ENCODE results near the gene CACNA1G. TPM values are rescaled to one million over a fixed set of nuclear protein-coding genes. Genes with fewer than 3 reads are reported as not detected.

CACNA1G gene
- total RNA-seq, 1 experiment from 2014 or later, result 0.04 TPM

DNA sequence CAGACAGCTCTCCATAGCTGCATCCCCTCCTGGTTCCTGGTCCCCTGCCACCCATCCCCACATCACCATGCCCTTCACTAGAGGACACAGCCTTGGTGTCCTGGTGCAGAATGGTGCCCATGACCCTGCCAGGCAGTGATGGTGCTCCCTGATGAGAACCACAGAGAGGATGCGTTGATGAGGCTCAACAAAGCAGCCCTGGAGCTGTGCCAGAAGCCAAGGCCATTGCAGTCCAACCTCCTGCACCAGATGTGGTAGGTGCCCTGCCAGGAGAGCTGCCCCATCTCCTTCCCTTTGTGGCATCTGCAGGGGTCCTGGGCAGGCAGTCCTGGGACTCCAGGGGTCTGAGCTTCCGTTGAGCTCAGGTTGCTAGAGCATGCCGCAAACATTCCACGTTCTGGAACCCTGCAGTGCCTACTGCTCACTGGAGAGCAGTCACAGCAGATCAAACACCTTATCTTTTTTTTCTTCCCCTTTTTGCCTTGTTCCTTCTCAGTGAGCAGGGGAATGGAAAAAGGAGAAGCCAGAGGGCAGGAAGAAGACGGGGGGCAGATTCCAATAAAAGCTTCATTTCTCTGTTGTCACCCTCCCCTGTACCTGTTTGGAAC, 33.3 kb upstream of the CACNA1G start:
- ChIA-PET CTCF (interaction anchor here (0.7 kb wide), 1 partner anchor 313 kb away, joined by 3 read pairs; no protein-coding TSS in a partner anchor), POLR2A (ENCODE audit: unreplicated experiment) (no interaction called here)
- intact Hi-C loops (cut with micrococcal nuclease), result no loop called here
- Histone ChIP-seq H3K9ac (ENCODE audit: low read length) (no peak overlapping the region), H3K36me3 (ENCODE audit: low read depth, low read length) (no peaks in the 10 kb centered on the region), H3K27ac (ENCODE audit: low read length) (no peak overlapping the region), H3K79me2 (ENCODE audit: low read length) (no peaks in the 10 kb centered on the region), H3F3A (ENCODE audit: low read length, unreplicated experiment) (no peaks in the 10 kb centered on the region), H3K9me2 (replicated peaks; ENCODE audit: low read length) (no peaks in the 10 kb centered on the region), H3K9me3 (ENCODE audit: low read length) (no peaks in the 10 kb centered on the region), H3K4me3 (ENCODE audit: low read length) (no peak overlapping the region), H4K20me1 (ENCODE audit: low read length) (no peaks in the 10 kb centered on the region), H3K27me3 (ENCODE audit: low read length) (no peaks in the 10 kb centered on the region), H3K4me2 (ENCODE audit: low read length) (no peak overlapping the region), H2AFZ (ENCODE audit: low read length) (no peak overlapping the region), H3K4me1 (ENCODE audit: insufficient read depth, low read length) (peaks cover 9% of the 10 kb centered on the region)
- no TSS peak for BruUV-seq (replicated peaks)
- DNase-seq, result no peak
- ATAC-seq, result no peak
- TF ChIP-seq, protein P1, sequence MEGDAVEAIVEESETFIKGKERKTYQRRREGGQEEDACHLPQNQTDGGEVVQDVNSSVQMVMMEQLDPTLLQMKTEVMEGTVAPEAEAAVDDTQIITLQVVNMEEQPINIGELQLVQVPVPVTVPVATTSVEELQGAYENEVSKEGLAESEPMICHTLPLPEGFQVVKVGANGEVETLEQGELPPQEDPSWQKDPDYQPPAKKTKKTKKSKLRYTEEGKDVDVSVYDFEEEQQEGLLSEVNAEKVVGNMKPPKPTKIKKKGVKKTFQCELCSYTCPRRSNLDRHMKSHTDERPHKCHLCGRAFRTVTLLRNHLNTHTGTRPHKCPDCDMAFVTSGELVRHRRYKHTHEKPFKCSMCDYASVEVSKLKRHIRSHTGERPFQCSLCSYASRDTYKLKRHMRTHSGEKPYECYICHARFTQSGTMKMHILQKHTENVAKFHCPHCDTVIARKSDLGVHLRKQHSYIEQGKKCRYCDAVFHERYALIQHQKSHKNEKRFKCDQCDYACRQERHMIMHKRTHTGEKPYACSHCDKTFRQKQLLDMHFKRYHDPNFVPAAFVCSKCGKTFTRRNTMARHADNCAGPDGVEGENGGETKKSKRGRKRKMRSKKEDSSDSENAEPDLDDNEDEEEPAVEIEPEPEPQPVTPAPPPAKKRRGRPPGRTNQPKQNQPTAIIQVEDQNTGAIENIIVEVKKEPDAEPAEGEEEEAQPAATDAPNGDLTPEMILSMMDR (conservative IDR thresholded peaks at IDR 0.05; ENCODE audit: low read depth, low read length), result no peak
- TF ChIP-seq EZH2phosphoT487 (IDR thresholded peaks at IDR 0.05; ENCODE audit: borderline replicate concordance, low read length), result no peak
- no peak for TF ChIP-seq EZH2 (IDR thresholded peaks at IDR 0.05; ENCODE audit: low read length, unreplicated experiment)

DNA sequence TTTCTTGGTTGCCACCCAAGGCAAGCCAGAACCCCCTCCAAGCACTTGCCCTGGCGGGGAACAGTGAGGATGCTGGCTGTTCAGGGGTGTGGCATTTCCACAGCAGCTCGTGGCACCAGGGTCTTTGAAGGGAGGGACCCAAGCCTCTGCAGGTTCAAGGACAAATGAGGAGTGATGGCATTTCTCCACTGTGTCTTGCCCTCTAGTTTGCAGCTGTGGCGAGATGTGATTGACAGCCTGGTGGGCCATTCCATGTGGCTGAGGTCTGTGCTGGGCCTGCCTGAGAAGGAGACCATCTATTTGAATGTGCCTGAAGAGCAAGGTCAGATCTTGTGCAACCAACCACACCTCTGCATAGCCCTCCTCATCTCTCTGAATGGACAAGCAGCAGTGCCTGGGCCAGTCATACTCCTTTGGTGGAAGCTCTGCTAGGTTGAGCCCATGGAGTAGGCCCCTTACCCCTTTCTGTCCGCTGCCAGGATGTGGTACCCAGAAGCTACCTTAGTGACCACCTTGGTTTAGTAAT, 32.5 kb upstream of the CACNA1G start:
- no peak for DNase-seq
- Histone ChIP-seq H3K4me1 (ENCODE audit: insufficient read depth, low read length) (peaks cover 11% of the 10 kb centered on the region), H4K20me1 (ENCODE audit: low read length) (no peaks in the 10 kb centered on the region), H3K9me2 (replicated peaks; ENCODE audit: low read length) (no peaks in the 10 kb centered on the region), H3K4me2 (ENCODE audit: low read length) (no peak overlapping the region), H3K4me3 (ENCODE audit: low read length) (no peak overlapping the region), H3K9ac (ENCODE audit: low read length) (no peak overlapping the region), H3K27me3 (ENCODE audit: low read length) (no peaks in the 10 kb centered on the region), H3K27ac (ENCODE audit: low read length) (no peak overlapping the region), H3F3A (ENCODE audit: low read length, unreplicated experiment) (no peaks in the 10 kb centered on the region), H2AFZ (ENCODE audit: low read length) (no peak overlapping the region), H3K79me2 (ENCODE audit: low read length) (peaks cover 5% of the 10 kb centered on the region), H3K9me3 (ENCODE audit: low read length) (no peaks in the 10 kb centered on the region), H3K36me3 (ENCODE audit: low read depth, low read length) (no peaks in the 10 kb centered on the region)
- ChIA-PET POLR2A (ENCODE audit: unreplicated experiment) (no interaction called here), CTCF (no interaction called here)
- no TSS peak for BruUV-seq (replicated peaks)
- TF ChIP-seq EZH2 (IDR thresholded peaks at IDR 0.05; ENCODE audit: low read length, unreplicated experiment) (no peak), EZH2phosphoT487 (IDR thresholded peaks at IDR 0.05; ENCODE audit: borderline replicate concordance, low read length) (no peak)
- TF ChIP-seq, protein P1 (conservative IDR thresholded peaks at IDR 0.05; ENCODE audit: low read depth, low read length), result no peak
- ATAC-seq, result no peak
- intact Hi-C loops (cut with micrococcal nuclease), result no loop called here

DNA sequence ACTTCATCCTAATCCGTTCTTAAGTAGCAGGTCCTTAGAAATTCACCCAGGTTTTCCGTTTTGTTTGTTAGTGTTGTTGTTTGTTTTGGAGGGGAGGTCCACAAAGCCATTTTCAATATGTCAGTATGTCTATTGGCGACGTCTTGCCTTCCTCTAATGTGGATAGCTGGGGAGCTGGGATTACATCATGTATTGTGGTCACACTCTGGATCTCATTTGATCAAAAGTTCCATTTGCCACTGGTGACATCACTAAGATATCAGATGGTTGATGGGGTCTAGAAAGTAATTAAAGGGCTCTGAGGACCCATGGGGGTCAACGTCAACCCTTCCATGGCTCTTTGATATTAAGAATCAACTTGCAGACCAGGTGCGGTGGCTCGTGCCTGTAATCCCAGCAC, 30.7 kb upstream of the CACNA1G start:
- Histone ChIP-seq H3K27ac (ENCODE audit: low read length) (no peak overlapping the region), H3K4me2 (ENCODE audit: low read length) (no peak overlapping the region), H2AFZ (ENCODE audit: low read length) (no peak overlapping the region), H3K36me3 (ENCODE audit: low read depth, low read length) (no peaks in the 10 kb centered on the region), H3K4me3 (ENCODE audit: low read length) (no peak overlapping the region), H3F3A (ENCODE audit: low read length, unreplicated experiment) (no peaks in the 10 kb centered on the region), H3K9ac (ENCODE audit: low read length) (no peak overlapping the region), H4K20me1 (ENCODE audit: low read length) (no peaks in the 10 kb centered on the region), H3K27me3 (ENCODE audit: low read length) (no peaks in the 10 kb centered on the region), H3K79me2 (ENCODE audit: low read length) (peaks cover 17% of the 10 kb centered on the region), H3K9me2 (replicated peaks; ENCODE audit: low read length) (no peaks in the 10 kb centered on the region), H3K4me1 (ENCODE audit: insufficient read depth, low read length) (peaks cover 29% of the 10 kb centered on the region), H3K9me3 (ENCODE audit: low read length) (no peaks in the 10 kb centered on the region)
- no peak for ATAC-seq
- BruUV-seq (replicated peaks), result no TSS peak
- DNase-seq, result no peak
- intact Hi-C loops (cut with micrococcal nuclease), result no loop called here
- ChIA-PET CTCF (no interaction called here), POLR2A (ENCODE audit: unreplicated experiment) (no interaction called here)
- TF ChIP-seq, protein P1 (conservative IDR thresholded peaks at IDR 0.05; ENCODE audit: low read depth, low read length), result no peak
- TF ChIP-seq EZH2phosphoT487 (IDR thresholded peaks at IDR 0.05; ENCODE audit: borderline replicate concordance, low read length) (no peak), EZH2 (IDR thresholded peaks at IDR 0.05; ENCODE audit: low read length, unreplicated experiment) (no peak)

All from PC-3 (cell line).